Mesothelial cell of epicardium (in vitro differentiated cells): ENCODE data around the gene PPIL1. TPM values are rescaled to one million over a fixed set of nuclear protein-coding genes. Genes with fewer than 3 reads are reported as not detected.
A peak's percentile ranks its signal among the peaks of the same experiment; 100 is the strongest.

Experiments used
- DNase-seq, 2 experiments: peaks; one replicate each; pipeline ENCODE4 v3.0.0; 2021; ENCODE audit warnings: low spot score in 2 of 2; ENCODE audit not compliant: unreplicated experiment in 2 of 2
- H3K27ac Mint-ChIP-seq: 2 replicates; pipeline ENCODE4 v1.8.0; 2021; ENCODE audit warnings: mixed read lengths
- H3K27me3 Mint-ChIP-seq: 2 replicates; pipeline ENCODE4 v1.8.0; 2021; ENCODE audit warnings: low read depth, mixed read lengths
- H3K36me3 Mint-ChIP-seq: 2 replicates; pipeline ENCODE4 v1.8.0; 2021; ENCODE audit warnings: mixed read lengths
- H3K4me1 Mint-ChIP-seq: 2 replicates; pipeline ENCODE4 v1.8.0; 2021; ENCODE audit warnings: mixed read lengths
- H3K4me3 Mint-ChIP-seq: 2 replicates; pipeline ENCODE4 v1.8.0; 2021; ENCODE audit warnings: mild to moderate bottlenecking, moderate library complexity, mixed read lengths
- H3K9me3 Mint-ChIP-seq: 2 replicates; pipeline ENCODE4 v1.8.0; 2021; ENCODE audit warnings: mixed read lengths
- total RNA-seq: library from RNA; stranded (reverse); gene quantifications from 3 replicates; pipeline ENCODE4 v1.2.1, GENCODE V29; 2021
- TF ChIP-seq, protein P1 (sequence below): fragments of 200-600 bp; sonication (generic); IDR thresholded peaks from one replicate; pipeline ENCODE4 v1.5.0; 2021; ENCODE audit warnings: antibody characterized with exemption; ENCODE audit not compliant: unreplicated experiment

PPIL1 gene
- total RNA-seq, 1 donor from 2014 or later, result 32.7 TPM

DNA sequence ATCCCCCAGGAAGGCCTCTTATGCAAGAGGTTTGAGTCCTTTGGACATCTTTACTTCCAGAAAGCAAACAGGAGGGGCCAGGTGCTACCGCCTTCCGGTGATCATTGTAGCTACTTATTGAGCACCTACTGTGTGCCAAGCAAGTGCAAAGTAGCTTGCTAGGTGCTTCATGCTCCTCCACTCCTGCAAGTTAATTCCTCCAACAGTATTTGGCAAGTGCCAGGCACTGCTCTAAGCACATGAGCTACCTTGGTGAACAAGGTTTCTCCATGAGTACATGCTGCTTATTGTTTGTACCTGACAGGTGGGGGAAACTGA is 37.6 kb downstream of the PPIL1 start:
- Mint-ChIP-seq H3K27ac (no peak overlapping the region), H3K36me3 (no peaks in the 10 kb centered on the region), H3K27me3 (peaks cover 58% of the 10 kb centered on the region), H3K9me3 (no peaks in the 10 kb centered on the region), H3K4me1 (peaks cover 23% of the 10 kb centered on the region), H3K4me3 (no peak overlapping the region)
- TF ChIP-seq, protein P1, sequence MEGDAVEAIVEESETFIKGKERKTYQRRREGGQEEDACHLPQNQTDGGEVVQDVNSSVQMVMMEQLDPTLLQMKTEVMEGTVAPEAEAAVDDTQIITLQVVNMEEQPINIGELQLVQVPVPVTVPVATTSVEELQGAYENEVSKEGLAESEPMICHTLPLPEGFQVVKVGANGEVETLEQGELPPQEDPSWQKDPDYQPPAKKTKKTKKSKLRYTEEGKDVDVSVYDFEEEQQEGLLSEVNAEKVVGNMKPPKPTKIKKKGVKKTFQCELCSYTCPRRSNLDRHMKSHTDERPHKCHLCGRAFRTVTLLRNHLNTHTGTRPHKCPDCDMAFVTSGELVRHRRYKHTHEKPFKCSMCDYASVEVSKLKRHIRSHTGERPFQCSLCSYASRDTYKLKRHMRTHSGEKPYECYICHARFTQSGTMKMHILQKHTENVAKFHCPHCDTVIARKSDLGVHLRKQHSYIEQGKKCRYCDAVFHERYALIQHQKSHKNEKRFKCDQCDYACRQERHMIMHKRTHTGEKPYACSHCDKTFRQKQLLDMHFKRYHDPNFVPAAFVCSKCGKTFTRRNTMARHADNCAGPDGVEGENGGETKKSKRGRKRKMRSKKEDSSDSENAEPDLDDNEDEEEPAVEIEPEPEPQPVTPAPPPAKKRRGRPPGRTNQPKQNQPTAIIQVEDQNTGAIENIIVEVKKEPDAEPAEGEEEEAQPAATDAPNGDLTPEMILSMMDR, result no peak
- DNase-seq, result no peak

DNA sequence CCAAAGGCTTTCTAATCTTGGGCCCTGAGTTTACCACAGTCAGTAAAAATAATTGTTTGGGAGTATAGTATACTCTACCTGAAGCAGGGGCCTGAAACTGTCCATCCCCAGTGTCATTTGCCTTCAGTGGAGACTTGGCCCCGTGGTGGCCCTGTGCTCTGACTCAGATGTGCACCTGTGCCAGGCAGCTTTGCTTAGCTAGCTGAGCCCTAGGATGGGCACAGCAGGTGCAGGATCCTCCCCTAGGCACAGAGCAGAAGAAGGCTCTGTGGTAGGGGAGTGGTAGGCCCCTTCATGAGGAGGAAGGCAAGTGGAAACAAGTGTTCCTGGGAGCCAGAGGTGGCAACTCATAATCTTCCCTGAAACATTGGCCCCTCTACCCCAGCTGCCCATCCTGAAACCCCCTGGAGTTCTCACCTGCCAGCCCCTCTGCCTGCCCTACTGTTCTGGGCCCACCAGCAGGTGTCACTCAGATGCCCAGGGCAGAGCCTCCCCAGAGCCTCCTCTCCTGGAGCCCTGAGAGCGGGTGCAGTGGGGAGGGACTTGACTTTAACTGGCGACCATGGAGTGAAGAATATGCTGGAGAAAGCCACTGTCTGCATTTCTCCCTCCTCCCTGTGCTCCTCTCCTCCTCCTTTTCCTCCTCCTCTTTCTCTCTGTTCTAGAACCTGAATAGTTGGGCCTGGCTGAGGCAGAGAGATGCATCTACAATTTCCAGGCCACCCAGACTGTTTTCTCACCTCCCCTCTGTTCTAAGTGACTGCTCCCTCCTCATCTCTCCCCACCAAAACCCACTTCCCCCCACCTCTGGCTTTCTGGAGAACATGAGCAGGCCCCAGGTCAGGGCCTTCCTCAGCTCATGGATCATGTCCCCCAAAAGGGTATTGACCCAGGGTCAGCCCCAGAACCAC is 38.2 kb downstream of the PPIL1 start:
- H3K36me3 Mint-ChIP-seq, result no peaks in the 10 kb centered on the region
- H3K4me3 Mint-ChIP-seq, result no peak overlapping the region
- no peaks in the 10 kb centered on the region for H3K9me3 Mint-ChIP-seq
- peaks cover 58% of the 10 kb centered on the region for H3K27me3 Mint-ChIP-seq
- DNase-seq, result no peak
- TF ChIP-seq, protein P1, result no peak
- H3K27ac Mint-ChIP-seq, result no peak overlapping the region
- peaks cover 23% of the 10 kb centered on the region for H3K4me1 Mint-ChIP-seq

DNA sequence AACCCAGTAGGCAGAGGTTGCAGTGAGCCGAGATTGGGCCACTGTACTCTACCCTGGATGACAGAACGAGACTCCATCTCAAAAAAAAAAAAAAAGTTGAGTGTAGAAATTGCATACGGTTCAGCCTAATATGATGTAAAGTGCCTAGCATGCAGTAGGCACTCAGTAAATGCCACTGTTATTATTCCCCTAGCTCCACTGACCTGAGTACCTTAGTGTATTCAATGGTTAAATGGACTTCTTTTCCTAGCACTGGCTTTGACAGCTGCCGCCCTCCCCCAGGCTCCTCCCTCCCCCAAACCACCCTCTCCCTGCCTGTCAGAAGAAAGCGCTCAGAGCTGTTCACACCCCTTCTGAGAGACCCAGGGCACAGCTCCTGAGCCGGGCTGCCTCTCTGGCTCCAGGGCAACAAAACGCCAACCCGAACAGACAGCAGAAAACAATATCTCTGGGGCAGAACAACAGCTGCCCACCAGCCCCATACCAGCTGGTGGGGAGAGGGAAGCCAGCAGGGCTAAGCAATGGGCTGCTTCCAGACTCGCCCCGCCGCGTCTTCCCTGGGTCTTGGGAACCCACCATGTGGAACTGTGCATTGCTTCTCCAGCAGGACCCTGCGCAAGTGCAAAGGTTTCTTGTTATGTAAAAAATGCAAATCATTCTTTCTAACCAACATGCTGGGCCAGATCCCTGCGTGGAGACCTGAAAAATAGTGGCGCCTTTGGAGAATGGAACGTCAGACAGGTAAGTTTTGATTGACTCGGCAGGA is 39.8 kb downstream of the PPIL1 start:
- Mint-ChIP-seq H3K36me3 (no peaks in the 10 kb centered on the region), H3K4me3 (no peak overlapping the region), H3K4me1 (peaks cover 12% of the 10 kb centered on the region), H3K27me3 (peaks cover 45% of the 10 kb centered on the region), H3K27ac (peak overlapping the region; percentile 14), H3K9me3 (no peaks in the 10 kb centered on the region)
- TF ChIP-seq, protein P1, result no peak
- DNase-seq, result no peak

DNA sequence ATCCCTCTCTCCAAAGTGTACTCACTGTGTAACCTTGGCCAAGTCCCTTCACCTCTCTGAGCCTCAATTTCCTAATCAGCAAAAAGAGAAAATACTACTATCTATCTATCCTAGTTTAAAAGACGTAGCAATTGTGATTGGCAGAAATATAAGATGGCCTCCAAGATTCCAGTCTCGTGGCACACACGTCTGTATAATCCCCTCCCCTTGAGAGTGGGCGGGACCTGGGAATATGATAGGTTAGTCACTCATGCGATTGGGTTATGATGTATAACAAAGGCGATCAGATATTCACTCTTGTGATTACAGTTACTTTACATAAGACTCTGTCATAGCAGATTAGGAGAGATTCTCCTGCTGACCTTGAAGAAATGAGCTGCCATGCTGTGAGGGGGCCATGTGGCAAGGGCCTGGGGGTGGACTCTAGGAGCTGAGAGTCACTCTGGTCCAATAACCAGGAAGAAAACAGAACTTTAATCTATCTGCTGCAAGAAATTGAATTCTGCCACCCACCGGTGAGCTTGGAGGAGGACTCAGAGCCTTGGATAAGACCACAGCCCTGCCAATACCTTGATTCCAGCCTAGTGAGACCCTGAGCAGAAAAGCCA is 41.3 kb downstream of the PPIL1 start:
- peaks cover 10% of the 10 kb centered on the region for H3K4me1 Mint-ChIP-seq
- no peaks in the 10 kb centered on the region for H3K36me3 Mint-ChIP-seq
- DNase-seq, result no peak
- no peak overlapping the region for H3K27ac Mint-ChIP-seq
- H3K4me3 Mint-ChIP-seq, result no peak overlapping the region
- TF ChIP-seq, protein P1, result no peak
- H3K27me3 Mint-ChIP-seq, result peaks cover 32% of the 10 kb centered on the region
- no peaks in the 10 kb centered on the region for H3K9me3 Mint-ChIP-seq

DNA sequence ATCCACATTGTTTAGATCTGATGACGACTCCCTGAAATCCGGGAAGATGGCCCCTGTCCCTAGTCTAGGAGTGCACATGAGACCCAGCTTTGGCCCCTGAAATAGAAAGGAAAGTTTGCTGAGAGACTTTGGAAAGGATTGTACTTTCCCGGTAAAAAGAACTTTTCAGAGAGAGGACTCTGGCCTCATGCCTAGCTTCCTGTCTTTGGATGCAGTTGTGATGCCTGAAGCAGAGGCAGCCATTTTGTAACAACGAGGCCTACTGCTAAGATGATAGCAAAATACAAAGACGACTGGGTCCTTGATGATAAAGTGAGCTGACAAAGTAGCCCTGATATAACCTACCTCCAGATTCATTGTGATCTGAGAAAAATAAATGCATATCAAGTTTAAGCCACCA is 42.3 kb downstream of the PPIL1 start:
- no peak for DNase-seq
- Mint-ChIP-seq H3K4me1 (peaks cover 15% of the 10 kb centered on the region), H3K4me3 (no peak overlapping the region), H3K27ac (no peak overlapping the region), H3K9me3 (no peaks in the 10 kb centered on the region), H3K36me3 (no peaks in the 10 kb centered on the region), H3K27me3 (peaks cover 22% of the 10 kb centered on the region)
- TF ChIP-seq, protein P1, result no peak
